ENCODE measurements around the gene INPP5F. TPM values are rescaled to one million over a fixed set of nuclear protein-coding genes. Genes with fewer than 3 reads are reported as not detected.

The INPP5F gene
- total and polyA plus RNA-seq, 2 of the 13 experiments (the other 11 are each of a cell fraction or from before 2014, with no cell fraction given), result 12.5 to 15.7 TPM

GRCh38 chr10:119705434-119705831 is 20.4 kb upstream of the INPP5F start:
- Histone ChIP-seq H3K9me3 (ENCODE audit: low read length) (0 out of 2 replicates have a peak, but pooled peaks cover 3% of the 10 kb centered on the region), H3K36me3 (replicated peaks in 1 of 2; ENCODE audit: control insufficient read depth in 1 of 2, insufficient read depth in 2 of 2, low read length in 2 of 2) (no peaks in the 10 kb centered on the region), H2AFZ (ENCODE audit: low read length) (no peak overlapping the region), H4K20me1 (ENCODE audit: insufficient read depth, low read length) (no peaks in the 10 kb centered on the region), H3K27ac (ENCODE audit: extremely low read length, insufficient read depth, low read length) (no peak overlapping the region), H3K79me2 (ENCODE audit: insufficient read depth, low read length) (no peaks in the 10 kb centered on the region), H3K4me2 (ENCODE audit: low read depth, low read length) (no peak overlapping the region), H3K9ac (ENCODE audit: insufficient read depth, low read depth, low read length) (no peak overlapping the region), H3K4me1 (ENCODE audit: insufficient read depth, low read length) (peaks cover 6% of the 10 kb centered on the region; the same call in 1 of the 2 replicates), H3K4me3 (replicated peaks in 1 of 3; ENCODE audit: insufficient read depth in 1 of 3, low read depth in 2 of 3, low read length in 3 of 3) (no peak overlapping the region), H3K27me3 (ENCODE audit: control insufficient read depth in 1 of 2, insufficient read depth in 2 of 2, low read length in 2 of 2) (peaks cover 0 to 4% of the 10 kb centered on the region in 2 experiments; a peak in 1 of 5 replicates)
- ChIA-PET CTCF (ENCODE audit: low intra/inter-chr PET ratio, low total read pairs) (no interaction called here), POLR2A (no interaction called here)
- in situ Hi-C loops (cut with HindIII; ENCODE audit: extremely low pct_ligation_motif_present, low pct_unique_long_range_greater_than_20kb), result no loop called here
- no peak for ATAC-seq
- no TSS peak for BruUV-seq (replicated peaks)
- intact Hi-C loops (cut with micrococcal nuclease; ENCODE audit: unreplicated experiment), result no loop called here
- no peak for FAIRE-seq
- TF ChIP-seq ZUFSP (CRISPR knock-in tag; IDR thresholded peaks at IDR 0.05; ENCODE audit: borderline replicate concordance) (no peak), MYC (CRISPR knock-in tag; IDR thresholded peaks at IDR 0.05; ENCODE audit: borderline replicate concordance) (no peak), JDP2 (CRISPR knock-in tag; IDR thresholded peaks at IDR 0.05; ENCODE audit: borderline replicate concordance) (no peak), ZNF264 (CRISPR knock-in tag; IDR thresholded peaks at IDR 0.05) (no peak)
- WGBS (ENCODE audit: low lambda C conversion rate), result 64% methylated on average over 3 of the region's 3 CpGs
- no peak for DNase-seq (ENCODE audit: low spot score)

- WGBS (ENCODE audit: low lambda C conversion rate), result 51% methylated on average over 7 of the region's 7 CpGs
- H3K27me3 ChIP-seq (ENCODE audit: control insufficient read depth in 1 of 2, insufficient read depth in 2 of 2, low read length in 2 of 2), result peaks cover 0 to 4% of the 10 kb centered on the region in 2 experiments; a peak in 1 of 5 replicates
- no peak overlapping the region for H3K27ac ChIP-seq (ENCODE audit: extremely low read length, insufficient read depth, low read length)
- no peak overlapping the region for H2AFZ ChIP-seq (ENCODE audit: low read length)
- DNase-seq (ENCODE audit: low spot score) (no peak), ATAC-seq (no peak), FAIRE-seq (no peak)
- in situ Hi-C loops (cut with HindIII; ENCODE audit: extremely low pct_ligation_motif_present, low pct_unique_long_range_greater_than_20kb), result no loop called here
- POLR2A ChIA-PET, result no interaction called here
- H3K36me3 ChIP-seq (replicated peaks in 1 of 2; ENCODE audit: control insufficient read depth in 1 of 2, insufficient read depth in 2 of 2, low read length in 2 of 2), result no peaks in the 10 kb centered on the region
- H3K4me3 ChIP-seq (replicated peaks in 1 of 3; ENCODE audit: insufficient read depth in 1 of 3, low read depth in 2 of 3, low read length in 3 of 3), result no peak overlapping the region
- 0 out of 2 replicates have a peak, but pooled peaks cover 3% of the 10 kb centered on the region for H3K9me3 ChIP-seq (ENCODE audit: low read length)
- BruUV-seq (replicated peaks), result no TSS peak
- CTCF ChIA-PET (ENCODE audit: low intra/inter-chr PET ratio, low total read pairs), result no interaction called here
- H4K20me1 ChIP-seq (ENCODE audit: insufficient read depth, low read length), result no peaks in the 10 kb centered on the region
- no peak overlapping the region for H3K9ac ChIP-seq (ENCODE audit: insufficient read depth, low read depth, low read length)
- no peak overlapping the region for H3K4me2 ChIP-seq (ENCODE audit: low read depth, low read length)
- no peaks in the 10 kb centered on the region for H3K79me2 ChIP-seq (ENCODE audit: insufficient read depth, low read length)
- intact Hi-C loops (cut with micrococcal nuclease; ENCODE audit: unreplicated experiment), result no loop called here
- peaks cover 5% of the 10 kb centered on the region; the same call in 1 of the 2 replicates for H3K4me1 ChIP-seq (ENCODE audit: insufficient read depth, low read length)
- TF ChIP-seq SKI (IDR thresholded peaks at IDR 0.05; ENCODE audit: partially characterized antibody) (no peak), FOXK1 (CRISPR knock-in tag; IDR thresholded peaks at IDR 0.05; ENCODE audit: borderline replicate concordance, low read depth) (no peak), FOSL2 (CRISPR knock-in tag; IDR thresholded peaks at IDR 0.05) (no peak), ZNF234 (CRISPR knock-in tag; conservative IDR thresholded peaks at IDR 0.05) (no peak), PLRG1 (conservative IDR thresholded peaks at IDR 0.05) (no peak), ELF4 (CRISPR knock-in tag; IDR thresholded peaks at IDR 0.05; ENCODE audit: borderline replicate concordance) (no peak), ZNF563 (CRISPR knock-in tag; IDR thresholded peaks at IDR 0.05) (no peak)
- TF ChIP-seq, protein P1, sequence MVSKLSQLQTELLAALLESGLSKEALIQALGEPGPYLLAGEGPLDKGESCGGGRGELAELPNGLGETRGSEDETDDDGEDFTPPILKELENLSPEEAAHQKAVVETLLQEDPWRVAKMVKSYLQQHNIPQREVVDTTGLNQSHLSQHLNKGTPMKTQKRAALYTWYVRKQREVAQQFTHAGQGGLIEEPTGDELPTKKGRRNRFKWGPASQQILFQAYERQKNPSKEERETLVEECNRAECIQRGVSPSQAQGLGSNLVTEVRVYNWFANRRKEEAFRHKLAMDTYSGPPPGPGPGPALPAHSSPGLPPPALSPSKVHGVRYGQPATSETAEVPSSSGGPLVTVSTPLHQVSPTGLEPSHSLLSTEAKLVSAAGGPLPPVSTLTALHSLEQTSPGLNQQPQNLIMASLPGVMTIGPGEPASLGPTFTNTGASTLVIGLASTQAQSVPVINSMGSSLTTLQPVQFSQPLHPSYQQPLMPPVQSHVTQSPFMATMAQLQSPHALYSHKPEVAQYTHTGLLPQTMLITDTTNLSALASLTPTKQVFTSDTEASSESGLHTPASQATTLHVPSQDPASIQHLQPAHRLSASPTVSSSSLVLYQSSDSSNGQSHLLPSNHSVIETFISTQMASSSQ (IDR thresholded peaks at IDR 0.05; ENCODE audit: low read depth), result no peak
- TF ChIP-seq, protein P1 (CRISPR knock-in tag; IDR thresholded peaks at IDR 0.05; ENCODE audit: borderline replicate concordance), result no peak
Observed at GRCh38 chr10:119706521-119707278, 19.1 kb upstream of the INPP5F start.
